Stimulated activated CD8-positive, alpha-beta memory T cell treated with anti-CD3 and anti-CD28 coated beads, Interleukin-12 subunit alpha, Interleukin-12 subunit beta, amount 100 ng/mL, for 24 hours (primary cell): Measurements from ENCODE around the gene KAZN.

ENCODE experiments used
- DNase-seq: peaks from one replicate; pipeline ENCODE4 v3.0.0-alpha.2; 2020; ENCODE audit errors: extremely low read depth

Gene KAZN

DNA sequence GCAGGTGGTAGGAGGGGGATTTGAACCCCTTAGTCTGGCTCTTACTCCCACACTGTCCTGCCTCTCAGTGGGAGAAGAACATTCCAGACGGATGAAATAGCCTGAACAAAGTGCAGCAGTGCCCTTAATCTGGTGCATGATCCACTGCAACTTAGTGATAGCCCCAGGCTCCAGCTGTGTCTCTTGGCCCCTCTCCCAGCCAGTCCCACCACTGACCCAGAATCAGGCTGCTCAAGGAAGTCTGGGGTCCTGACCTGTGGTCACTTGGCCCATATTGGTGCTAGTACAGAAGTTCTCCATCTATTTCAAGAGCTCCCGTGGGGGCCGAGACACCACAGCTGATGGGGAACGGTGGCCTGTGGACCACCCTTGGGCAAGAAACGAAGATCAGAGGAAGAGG lies 255.0 kb downstream of the KAZN start:
- no peak for DNase-seq

DNA sequence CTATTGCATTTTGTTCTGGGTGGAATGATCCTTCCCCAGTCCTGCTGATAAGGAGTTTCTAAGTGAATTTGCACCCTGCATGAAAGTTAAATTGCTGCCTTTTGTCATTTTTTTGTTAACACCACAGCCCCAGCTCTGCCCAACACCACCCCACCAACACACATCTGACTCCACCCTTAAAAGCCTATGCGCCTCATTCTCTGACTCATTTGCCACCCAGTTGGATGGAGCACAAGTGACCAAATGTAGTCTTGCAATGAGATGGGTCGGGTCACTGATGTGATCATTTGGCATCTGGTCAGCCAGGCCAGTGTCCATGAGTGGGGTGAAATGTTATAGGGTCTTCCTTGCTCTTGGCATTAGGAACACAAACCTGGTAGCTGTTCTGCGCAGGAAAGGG lies 256.8 kb downstream of the KAZN start:
- no peak for DNase-seq

DNA sequence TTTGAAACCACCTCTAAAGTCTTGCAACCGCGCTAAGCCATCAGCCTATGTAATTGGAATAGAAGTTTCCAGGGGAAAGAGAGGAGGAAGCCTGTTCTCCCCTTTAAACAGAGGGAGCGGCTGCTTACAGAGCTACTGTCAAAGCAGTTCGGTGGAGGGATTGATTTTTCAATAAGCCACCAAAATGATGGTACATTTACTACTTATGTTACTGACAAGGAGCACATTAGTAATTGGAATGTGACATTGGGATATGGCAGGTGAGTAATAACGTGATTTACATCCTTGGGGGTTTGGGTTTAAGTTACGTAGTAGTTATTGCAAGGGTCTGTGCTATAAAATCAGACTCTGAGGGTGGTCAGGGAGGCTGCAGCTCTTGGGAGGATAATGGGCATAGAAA lies 257.3 kb downstream of the KAZN start:
- DNase-seq: no peak

DNA sequence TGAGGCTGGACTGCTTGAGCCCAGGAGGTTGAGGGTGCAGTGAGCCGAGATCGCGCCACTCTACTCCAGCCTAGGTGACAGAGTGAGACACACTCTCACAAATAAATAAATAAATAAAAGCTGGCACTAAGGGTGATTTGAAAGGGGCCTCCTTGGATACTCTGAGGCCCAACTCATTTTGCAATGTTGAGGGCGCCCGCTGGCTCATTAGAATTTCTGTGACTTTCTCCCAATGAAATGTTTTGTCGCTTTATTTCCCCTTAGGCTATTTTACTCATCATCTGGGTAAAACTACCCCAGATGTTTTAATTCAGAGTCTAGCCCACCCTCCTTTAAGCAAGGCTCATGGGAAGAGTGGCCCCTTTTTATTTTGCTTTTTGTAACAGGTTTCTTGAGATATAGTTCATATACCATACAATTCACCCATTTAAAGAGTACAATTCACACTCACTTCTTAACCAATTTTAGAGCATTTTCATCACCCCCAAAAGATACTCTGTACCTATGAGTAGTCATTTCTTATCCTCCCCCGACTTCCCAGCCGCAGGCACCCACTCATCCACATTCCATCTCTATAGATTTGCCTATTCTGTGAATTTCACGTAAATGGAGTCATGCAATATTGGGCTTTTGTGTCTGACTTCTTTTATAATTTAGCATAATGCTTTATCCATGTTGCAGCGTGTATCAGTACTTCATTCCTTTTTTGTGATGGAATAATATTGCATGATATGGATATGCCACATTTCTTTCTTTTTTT lies 259.1 kb downstream of the KAZN start:
- DNase-seq: no peak

DNA sequence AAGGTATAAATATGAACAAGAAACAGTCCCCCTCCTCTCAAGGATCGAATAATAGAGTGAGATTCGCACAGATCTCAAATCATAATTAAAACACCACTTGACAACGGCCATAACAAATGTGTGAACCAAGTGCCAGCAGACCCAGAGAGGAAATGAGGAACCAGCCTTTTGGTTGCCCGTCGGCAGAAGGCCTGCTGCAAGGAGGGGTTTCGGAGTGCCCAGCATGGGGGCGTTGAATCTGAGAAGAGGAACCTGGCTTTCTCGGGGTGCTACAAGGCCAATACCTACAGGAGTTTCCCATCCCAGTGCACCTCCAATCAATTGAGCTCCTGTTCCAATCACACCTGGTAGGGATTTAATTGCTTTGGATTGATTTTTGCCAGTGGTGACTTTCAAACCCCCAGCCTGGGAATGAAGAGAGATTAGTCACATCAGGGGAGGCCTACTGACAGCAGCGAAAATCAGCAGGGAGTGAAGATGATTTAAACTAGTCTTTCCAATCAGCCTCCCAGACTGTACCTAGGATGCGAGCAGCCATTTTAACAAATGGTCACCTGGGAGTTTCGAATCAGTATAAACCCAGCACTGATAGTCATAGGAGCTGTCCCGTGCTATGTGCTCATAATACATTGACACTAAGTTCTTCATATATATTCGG lies 263.8 kb downstream of the KAZN start:
- no peak for DNase-seq

DNA sequence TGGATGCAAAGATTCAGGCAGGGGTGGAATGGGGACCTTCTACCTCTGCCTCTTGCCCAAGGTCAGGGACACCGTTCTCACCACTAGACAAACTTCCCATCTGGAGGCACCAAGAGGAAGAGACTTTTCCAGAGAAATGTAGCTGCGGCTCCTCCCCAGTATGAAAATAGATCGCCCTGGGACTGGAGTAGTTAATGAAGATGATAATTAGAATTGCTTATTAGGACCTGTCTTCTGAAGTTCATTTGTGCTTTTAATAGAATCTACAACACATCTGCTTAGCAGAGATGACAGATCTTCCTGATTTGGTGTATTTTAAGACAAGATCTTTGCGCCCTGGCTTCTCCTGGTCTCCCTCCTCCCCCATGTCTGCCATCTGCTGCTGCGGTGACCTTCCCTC lies 266.6 kb downstream of the KAZN start:
- no peak for DNase-seq

DNA sequence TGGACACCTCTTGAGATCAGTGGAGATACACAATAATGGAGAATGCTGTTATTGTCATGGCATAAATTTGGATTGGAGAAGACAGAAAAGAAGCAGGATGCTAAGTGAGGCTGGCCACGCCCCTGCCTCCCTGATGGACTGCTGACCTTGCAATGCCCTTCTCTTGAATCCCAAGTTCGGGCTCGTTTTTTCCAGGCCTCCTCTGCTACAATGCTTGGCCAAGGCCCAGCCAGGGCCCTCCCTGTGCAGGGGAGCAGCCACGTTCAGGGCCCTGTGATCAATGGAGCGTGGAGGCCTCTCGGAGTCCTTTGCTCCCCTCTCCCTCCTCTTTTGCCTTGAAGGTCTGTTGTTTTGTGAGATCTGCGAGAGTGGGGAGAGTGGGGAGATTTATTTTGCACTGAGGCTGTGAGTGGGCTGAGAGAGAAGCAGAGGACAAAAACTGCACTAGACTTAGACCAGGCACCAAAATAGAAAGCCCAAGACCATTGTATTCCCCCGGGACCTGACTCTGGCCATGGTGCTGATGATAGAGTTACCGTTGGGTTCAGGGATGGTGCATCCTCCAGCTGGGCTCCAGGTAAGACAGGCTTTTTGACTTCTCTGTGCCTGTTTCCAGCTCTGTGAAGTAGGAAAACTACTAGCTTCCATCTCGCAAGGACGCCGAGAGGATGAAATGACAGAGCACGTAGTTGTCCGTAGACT lies 268.6 kb downstream of the KAZN start:
- no peak for DNase-seq

DNA sequence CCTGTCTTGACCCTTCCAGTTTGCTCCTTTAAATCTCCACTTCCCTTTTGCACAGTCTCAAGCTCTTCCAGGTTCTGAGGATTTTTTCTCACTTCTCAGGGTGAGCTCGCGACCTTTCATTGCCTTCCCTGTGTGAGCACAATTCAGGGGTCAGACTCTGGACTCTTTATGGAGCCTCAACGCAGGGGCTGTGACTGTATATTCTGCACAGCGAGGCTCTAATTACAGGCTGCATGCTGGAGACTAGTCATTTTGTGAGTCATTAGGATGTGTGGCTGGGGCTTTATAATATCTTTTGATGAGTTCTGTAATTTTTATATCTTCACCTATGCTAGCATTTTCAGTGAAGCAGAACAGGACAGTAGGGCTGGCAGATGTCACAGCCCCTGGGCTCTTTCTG lies 270.7 kb downstream of the KAZN start:
- no peak for DNase-seq

DNA sequence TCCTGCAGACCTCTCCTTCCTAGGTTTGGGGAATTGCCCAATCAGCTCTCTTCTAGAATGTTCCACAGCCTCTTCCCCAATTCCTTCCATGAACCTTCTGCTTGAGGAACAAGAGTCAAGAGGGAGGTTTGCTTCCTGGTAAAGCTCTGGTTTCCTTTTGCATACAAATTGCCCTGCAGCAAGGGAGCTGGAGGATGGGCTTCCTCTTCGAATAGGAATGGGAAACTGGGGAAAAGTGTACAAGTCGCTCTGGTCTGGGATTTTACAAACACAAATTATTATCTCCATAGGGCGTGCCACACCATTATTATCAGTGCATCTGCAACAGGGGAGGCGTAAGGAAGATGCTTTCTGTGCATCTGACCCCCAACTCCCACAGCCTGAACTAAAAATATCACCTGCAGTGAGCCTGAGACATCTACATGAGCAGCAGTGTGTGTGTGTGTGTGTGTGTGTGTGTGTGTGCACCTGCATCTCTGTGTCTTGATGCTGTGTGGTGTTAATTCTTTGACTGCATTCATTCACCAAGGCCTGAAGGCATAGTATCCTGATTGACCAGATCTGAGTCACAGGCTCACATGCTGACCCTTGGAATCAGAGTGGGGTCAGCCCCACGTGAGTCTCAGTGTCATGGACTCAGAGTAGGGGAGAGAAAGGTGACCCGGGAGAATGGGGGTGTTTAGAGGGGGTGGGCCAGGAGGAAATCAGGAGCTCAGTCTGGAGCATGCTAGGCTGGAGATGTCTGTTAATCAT lies 272.9 kb downstream of the KAZN start:
- DNase-seq: no peak

DNA sequence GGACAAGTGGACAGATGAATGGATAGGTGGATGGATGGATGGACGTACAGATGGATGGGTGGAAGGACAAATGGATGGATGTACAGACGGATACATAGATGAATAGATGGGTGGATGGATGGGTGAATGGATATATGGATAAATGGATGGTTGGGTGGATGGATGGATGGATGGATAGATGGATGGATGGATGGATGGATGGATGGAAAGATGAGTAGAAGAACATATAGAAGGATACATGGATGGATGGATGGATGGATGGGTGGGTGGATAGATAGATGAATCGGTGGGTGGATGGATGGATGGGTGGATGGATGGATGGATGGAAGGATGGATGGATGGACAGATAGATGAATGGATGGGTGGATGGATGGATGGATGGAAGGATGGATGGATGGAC lies 274.3 kb downstream of the KAZN start:
- DNase-seq: no peak

DNA sequence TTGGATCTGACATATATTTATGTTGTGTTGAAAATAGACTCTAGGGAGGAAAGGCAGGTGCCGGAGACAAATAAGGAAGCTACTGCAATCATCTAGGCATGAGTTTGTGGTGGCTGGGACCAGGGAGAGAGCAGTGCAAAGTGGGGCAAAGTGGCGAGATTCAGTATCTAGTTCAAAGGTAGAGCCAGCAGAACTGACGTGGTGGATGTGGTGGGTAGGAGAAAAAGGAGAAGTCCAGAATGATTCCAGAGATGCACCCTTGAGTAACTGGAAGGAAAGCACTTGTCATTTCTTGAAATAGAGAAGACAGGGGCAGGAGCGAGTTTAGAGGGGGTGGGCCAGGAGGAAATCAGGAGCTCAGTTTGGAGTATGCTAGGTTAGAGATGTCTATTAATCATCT lies 275.2 kb downstream of the KAZN start:
- no peak for DNase-seq

DNA sequence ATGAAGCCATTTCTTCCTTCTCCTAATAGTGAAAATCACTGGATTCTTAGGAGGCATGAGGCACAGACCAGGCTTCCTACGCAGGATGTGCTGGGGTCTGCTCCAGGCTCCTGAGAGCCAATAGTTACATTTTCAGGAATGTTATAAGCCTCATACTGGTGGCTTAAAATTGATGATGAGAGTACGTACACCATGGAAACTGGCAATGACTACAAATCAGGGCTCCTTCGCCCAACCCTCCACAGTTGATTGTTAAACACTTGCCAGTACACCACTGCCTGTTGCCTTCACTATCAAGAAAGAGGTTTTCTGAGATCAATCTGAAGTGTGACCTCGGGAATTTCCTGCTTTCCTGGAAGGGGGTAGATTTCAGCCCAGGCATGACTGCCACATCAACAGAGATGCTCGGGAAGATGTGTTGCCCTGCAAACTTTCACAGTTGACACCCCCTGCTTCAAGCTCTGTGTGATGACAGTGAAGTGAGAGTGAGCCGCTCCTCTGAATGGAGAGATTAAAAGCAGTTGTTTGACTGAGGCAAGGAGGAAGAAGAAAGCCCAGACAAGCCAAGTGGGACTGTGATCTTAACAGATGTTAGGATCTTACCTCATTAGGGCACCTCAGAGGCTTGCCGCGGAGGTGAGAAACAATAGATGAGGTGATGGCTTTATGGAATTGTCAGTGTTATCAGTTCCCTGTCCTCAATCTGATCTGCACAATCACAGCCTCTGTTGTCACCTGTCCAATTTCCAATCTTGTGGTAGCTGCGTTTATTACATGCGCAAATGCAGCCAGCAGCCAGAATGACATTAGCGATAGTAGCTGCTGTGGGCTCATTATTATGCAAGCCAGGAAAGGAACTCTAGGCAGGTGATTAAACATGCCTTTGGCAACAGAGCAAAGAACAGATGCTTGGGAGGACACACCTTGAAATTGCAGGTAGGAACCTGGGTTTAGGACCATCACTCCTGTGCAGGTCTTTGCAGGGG lies 277.3 kb downstream of the KAZN start:
- no peak for DNase-seq

DNA sequence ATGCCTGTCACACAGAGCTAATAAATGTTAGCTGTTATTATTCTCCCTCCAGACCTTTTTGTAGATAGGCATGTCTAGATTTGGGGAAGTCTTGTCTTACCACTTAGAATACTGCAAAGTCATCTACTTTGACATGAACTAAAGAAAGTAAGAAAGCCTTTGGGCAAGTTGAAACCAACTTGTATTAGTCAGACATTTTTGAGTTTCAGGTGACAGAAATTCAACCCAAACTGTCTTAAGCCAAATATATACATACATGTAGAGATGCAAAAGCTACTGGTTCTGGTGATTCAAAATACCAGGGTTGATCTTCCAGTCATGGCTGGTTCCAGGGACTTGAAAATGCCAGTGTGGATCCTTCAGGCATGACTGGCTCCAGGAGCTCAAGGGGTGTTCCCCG lies 278.3 kb downstream of the KAZN start:
- no peak for DNase-seq

DNA sequence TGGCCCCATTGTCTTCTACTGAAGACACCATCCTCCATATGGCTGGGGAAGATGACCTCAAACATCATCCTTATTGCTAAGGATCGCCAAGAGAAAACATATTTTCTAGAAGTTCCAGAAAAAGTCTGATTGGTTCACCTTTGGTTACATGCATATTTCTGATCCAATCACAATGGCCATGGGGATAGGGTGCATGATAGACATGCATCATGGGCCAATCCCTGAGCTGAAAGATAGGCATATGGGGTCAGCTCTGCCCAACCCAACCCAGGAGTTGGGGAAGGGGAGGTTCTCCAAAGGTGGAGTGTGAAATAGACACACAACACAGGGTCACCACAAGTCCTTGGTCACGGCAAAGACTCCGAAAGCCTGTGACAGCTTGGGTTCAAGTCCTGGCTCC lies 278.7 kb downstream of the KAZN start:
- no peak for DNase-seq

DNA sequence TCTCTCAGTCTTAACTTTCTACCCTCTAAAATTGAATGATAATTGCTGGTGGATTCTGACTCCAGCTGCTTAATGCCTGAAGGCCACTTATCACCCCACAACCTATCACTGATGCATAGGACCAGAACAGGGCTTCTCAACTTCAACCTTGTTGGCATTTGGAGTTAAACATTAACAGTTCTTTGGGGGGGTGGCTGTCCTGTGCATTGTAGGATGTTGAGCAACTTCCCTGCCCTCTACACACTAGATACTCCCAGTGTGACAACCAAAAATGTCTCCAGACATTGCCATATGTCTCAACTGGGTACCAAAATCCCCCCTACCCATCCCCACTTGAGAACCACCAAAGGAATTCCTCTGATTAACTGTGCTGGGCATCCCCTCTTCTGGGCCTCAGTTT lies 279.6 kb downstream of the KAZN start:
- DNase-seq: no peak

DNA sequence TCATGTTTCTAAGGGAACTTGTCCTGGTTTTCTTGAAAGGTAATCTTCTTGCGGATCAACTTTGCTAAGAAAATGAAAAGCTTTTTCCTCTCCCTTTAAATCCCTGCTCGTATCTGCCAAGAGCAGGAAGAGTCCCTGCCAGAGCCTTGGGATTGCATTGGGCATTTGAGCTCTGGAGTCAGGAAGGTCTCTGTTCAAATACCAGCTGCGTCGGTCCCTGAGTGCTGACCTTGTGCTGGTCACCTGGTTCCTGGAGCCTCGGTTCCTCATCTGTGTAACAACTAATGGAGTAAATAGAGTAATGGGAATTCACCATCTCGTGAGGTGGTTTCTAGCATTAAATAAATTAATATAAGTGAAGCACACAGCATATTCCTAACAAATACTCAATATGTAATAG lies 280.5 kb downstream of the KAZN start:
- no peak for DNase-seq

DNA sequence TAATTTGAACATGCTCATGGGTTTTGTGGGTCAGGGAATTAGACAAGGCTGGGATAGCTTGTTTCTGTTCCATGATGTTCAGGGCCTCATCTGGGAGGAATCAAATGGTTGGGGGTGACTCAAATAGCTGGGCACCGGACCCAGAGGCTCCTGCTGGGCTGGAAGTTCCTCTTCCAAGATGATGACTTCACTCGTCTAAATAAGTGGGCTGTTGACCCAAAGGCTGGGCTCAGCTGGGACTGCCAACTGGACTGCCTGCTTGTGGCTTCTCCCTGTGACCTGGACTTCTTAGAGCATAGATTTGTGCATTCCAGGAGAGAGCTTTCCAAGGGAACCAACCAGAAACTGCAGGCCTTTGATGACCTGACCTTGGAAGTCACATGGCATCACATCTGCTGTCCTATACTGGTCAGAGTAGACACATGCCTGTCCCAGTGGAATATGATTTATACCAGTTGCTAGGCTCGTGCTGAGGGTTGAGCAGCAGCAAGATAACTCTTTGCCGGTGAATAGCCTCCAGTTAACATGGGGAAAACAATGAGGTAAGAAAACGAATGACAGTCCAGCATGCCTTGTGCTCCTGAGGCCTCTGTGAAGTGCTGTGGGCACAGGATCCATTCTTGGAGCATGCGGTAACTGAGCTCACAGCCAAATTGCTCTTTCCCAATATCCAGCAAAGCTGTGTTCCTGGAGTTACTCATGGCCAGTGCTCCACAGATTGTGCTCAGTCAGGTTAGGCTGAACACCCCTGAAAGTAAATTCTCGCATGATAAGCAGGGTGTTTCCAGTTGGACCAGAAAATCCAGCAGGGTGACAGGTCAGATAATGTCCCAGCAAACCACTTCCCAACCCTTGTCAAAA lies 282.2 kb downstream of the KAZN start:
- DNase-seq: no peak

DNA sequence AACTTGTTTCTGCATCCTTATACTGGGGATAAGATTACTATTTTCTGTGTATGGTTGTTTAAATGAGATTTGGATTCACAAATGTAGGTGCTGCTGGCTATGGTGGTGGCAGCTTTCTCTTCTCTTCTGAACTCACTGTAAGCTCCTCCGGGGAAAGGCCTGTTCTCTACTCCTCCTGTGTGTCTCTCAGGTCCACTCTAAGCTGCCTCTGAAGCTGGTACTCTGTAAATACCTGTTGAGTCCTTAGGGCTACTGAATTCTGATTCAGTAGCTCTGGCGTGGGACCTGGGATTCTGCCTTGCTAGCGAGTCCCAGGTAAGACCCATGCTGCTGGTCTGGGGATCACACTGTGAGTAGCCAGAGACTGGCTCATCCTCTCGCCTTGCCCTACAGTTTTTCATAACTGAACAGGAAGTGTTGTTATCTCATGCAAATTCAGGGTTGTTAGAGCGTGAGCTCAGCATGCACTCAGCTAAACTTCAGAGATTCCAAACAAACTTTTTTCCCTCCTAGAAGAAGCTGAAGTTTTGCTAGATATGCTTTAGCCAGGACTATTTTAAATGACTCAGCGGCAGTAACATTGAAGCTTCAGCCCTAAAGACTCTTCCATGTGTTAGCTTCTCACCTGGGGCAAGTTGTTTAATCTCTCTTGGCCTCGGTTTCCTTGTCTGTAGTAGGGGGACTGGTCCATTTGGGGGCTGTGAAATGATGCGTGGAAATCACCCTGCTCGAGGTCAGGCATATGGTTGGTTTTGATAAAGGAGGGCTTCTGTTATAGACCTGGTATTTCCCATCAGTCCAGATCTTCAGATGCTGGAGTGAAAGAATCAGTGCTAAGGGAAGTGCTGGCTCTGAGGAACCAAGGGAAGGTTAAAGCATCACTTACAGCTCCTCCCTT lies 283.5 kb downstream of the KAZN start:
- DNase-seq: no peak

DNA sequence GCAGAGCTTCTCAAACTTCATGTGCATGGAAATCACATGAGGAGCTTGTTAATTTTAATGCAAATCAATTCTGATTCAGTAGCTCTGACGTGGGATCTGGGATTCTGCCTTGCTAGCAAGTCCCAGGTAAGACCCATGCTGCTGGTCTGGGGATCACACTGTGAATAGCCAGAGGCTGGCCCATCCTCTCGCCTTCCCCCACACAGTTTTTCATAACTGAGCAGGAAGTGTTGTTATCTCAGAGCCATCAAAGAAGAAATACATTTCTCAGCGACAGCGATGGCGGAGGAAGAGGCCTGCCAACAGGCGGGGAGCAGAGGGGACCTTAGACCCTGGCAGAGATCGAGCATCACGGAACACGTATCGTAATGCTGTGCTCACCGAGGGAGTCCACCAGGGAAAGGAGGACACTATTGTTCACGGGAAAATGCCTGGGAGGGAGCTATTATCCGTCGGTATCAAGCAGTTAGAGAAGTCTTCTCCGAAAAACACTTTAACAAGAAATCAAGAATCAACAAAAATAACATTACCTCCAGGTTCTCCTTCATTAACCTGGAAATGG lies 286.2 kb downstream of the KAZN start:
- DNase-seq: no peak
